OCI-LY1 (cell line): ENCODE results near the gene IKZF1.

Source experiments
- EZH2 ChIP-seq: fragments of 200-600 bp; sonication (generic), shearing (Covaris generic); IDR thresholded peaks from 2 replicates; pipeline ENCODE4 v1.8.0; 2017; ENCODE audit warnings: borderline replicate concordance, mixed run types, mild to moderate bottlenecking, antibody characterized with exemption, low read length, moderate library complexity, mixed read lengths
- TF ChIP-seq, protein P1 (sequence below): fragments of 200-600 bp; sonication (generic), shearing (Covaris generic); IDR thresholded peaks from 2 replicates; pipeline ENCODE4 v1.5.1; 2017; ENCODE audit warnings: mild to moderate bottlenecking, antibody characterized with exemption, low read length, moderate library complexity, mixed read lengths

GRCh38 chr7:50356212-50356944, 51.9 kb downstream of the IKZF1 start:
- TF ChIP-seq, protein P1, sequence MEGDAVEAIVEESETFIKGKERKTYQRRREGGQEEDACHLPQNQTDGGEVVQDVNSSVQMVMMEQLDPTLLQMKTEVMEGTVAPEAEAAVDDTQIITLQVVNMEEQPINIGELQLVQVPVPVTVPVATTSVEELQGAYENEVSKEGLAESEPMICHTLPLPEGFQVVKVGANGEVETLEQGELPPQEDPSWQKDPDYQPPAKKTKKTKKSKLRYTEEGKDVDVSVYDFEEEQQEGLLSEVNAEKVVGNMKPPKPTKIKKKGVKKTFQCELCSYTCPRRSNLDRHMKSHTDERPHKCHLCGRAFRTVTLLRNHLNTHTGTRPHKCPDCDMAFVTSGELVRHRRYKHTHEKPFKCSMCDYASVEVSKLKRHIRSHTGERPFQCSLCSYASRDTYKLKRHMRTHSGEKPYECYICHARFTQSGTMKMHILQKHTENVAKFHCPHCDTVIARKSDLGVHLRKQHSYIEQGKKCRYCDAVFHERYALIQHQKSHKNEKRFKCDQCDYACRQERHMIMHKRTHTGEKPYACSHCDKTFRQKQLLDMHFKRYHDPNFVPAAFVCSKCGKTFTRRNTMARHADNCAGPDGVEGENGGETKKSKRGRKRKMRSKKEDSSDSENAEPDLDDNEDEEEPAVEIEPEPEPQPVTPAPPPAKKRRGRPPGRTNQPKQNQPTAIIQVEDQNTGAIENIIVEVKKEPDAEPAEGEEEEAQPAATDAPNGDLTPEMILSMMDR = no peak
- TF ChIP-seq EZH2 = no peak
